GM18951 (cell line): Measurements from ENCODE around the gene BGN.

Experiments
- POLR2A ChIP-seq: IDR thresholded peaks from 4 replicates; pipeline ENCODE4 v1.6.1; 2011; ENCODE audit warnings: mild to moderate bottlenecking; ENCODE audit not compliant: insufficient read length, insufficient read depth; ENCODE audit errors: extremely low read depth
- in situ Hi-C: fragments of 300-500 bp; cut with MboI; formaldehyde crosslinking; loops from one replicate; pipeline ENCODE4 v1.12.0; 2022; ENCODE audit warnings: low sequenced_read_pairs, mixed read lengths, inconsistent platforms; ENCODE audit not compliant: unreplicated experiment

Gene BGN

GRCh38 chrX:153494061-153494460 is 719 bp upstream of the BGN start:
- no peak for TF ChIP-seq POLR2A
- in situ Hi-C loops = loop anchor here (10.0 kb wide), 1 partner anchor 449 kb away; no protein-coding TSS in a partner anchor

GRCh38 chrX:153495362-153495751 is 577 bp downstream of the BGN start:
- in situ Hi-C loops = loop anchor here (10.0 kb wide), 1 partner anchor 451 kb away; no protein-coding TSS in a partner anchor
- no peak for TF ChIP-seq POLR2A

- in situ Hi-C loops = loop anchor here (10.0 kb wide), 1 partner anchor 451 kb away; no protein-coding TSS in a partner anchor
- TF ChIP-seq POLR2A = no peak
Observed at GRCh38 chrX:153495903-153496589, 1.3 kb downstream of the BGN start.

- no peak for TF ChIP-seq POLR2A
- in situ Hi-C loops = loop anchor here (10.0 kb wide), 1 partner anchor 452 kb away; no protein-coding TSS in a partner anchor
Observed at GRCh38 chrX:153496590-153496959, 1.8 kb downstream of the BGN start.

GRCh38 chrX:153498453-153498852 is 3.7 kb downstream of the BGN start:
- in situ Hi-C loops = loop anchor here (10.0 kb wide), 1 partner anchor 454 kb away; no protein-coding TSS in a partner anchor

GRCh38 chrX:153499341-153499740 is 4.6 kb downstream of the BGN start:
- TF ChIP-seq POLR2A = no peak
- in situ Hi-C loops = loop anchor here (10.0 kb wide), 1 partner anchor 455 kb away; no protein-coding TSS in a partner anchor

More at GRCh38 chrX:153498453-153498852, 3.7 kb downstream of the BGN start:
- TF ChIP-seq POLR2A = no peak

- TF ChIP-seq POLR2A = no peak
Observed at GRCh38 chrX:153499876-153500275, 5.1 kb downstream of the BGN start.

GRCh38 chrX:153500676-153501280 is 6.0 kb downstream of the BGN start:
- in situ Hi-C loops = loop anchor here (25.0 kb wide), 1 partner anchor 563 kb away; no protein-coding TSS in a partner anchor

More at GRCh38 chrX:153499876-153500275, 5.1 kb downstream of the BGN start:
- in situ Hi-C loops = loop anchor here (10.0 to 25.0 kb wide), 2 partner anchors 455 to 563 kb away; no protein-coding TSS in a partner anchor

GRCh38 chrX:153501530-153501929 is 6.8 kb downstream of the BGN start:
- in situ Hi-C loops = loop anchor here (25.0 kb wide), 1 partner anchor 564 kb away; no protein-coding TSS in a partner anchor

More at GRCh38 chrX:153500676-153501280, 6.0 kb downstream of the BGN start:
- no peak for TF ChIP-seq POLR2A

GRCh38 chrX:153502131-153502530 is 7.4 kb downstream of the BGN start:
- TF ChIP-seq POLR2A = no peak
- in situ Hi-C loops = loop anchor here (25.0 kb wide), 1 partner anchor 565 kb away; no protein-coding TSS in a partner anchor

More at GRCh38 chrX:153501530-153501929, 6.8 kb downstream of the BGN start:
- TF ChIP-seq POLR2A = no peak

- TF ChIP-seq POLR2A = no peak
- in situ Hi-C loops = loop anchor here (25.0 kb wide), 1 partner anchor 565 kb away; no protein-coding TSS in a partner anchor
Observed at GRCh38 chrX:153502796-153503195, 8.0 kb downstream of the BGN start.

GRCh38 chrX:153504445-153505016 is 9.8 kb downstream of the BGN start:
- in situ Hi-C loops = loop anchor here (25.0 kb wide), 1 partner anchor 567 kb away; no protein-coding TSS in a partner anchor
- no peak for TF ChIP-seq POLR2A

- in situ Hi-C loops = loop anchor here (25.0 kb wide), 1 partner anchor 568 kb away; no protein-coding TSS in a partner anchor
- no peak for TF ChIP-seq POLR2A
Observed at GRCh38 chrX:153505361-153505760, 10.6 kb downstream of the BGN start.
